GM12865 (cell line): ENCODE measurements around the gene TRIML2.

ENCODE experiments used
- DNase-seq: peaks from one replicate; pipeline ENCODE4 v3.0.0; 2010; ENCODE audit warnings: low read depth
- H3K4me3 ChIP-seq: 2 replicates; pipeline ENCODE4 v1.5.1; 2011; ENCODE audit warnings: mild to moderate bottlenecking, low read depth, low read length, control low read depth
- CTCF ChIP-seq: IDR thresholded peaks from 2 replicates; pipeline ENCODE4 v1.5.1; 2011; ENCODE audit warnings: low read length, control low read depth, low read depth, inconsistent platforms; ENCODE audit not compliant: insufficient read depth; ENCODE audit errors: missing control alignments

TRIML2 gene

GRCh38 chr4:188110036-188110435, 633 bp upstream of the TRIML2 start:
- TF ChIP-seq CTCF, result no peak
- no peak for DNase-seq
- no peak overlapping the region for H3K4me3 ChIP-seq

DNA sequence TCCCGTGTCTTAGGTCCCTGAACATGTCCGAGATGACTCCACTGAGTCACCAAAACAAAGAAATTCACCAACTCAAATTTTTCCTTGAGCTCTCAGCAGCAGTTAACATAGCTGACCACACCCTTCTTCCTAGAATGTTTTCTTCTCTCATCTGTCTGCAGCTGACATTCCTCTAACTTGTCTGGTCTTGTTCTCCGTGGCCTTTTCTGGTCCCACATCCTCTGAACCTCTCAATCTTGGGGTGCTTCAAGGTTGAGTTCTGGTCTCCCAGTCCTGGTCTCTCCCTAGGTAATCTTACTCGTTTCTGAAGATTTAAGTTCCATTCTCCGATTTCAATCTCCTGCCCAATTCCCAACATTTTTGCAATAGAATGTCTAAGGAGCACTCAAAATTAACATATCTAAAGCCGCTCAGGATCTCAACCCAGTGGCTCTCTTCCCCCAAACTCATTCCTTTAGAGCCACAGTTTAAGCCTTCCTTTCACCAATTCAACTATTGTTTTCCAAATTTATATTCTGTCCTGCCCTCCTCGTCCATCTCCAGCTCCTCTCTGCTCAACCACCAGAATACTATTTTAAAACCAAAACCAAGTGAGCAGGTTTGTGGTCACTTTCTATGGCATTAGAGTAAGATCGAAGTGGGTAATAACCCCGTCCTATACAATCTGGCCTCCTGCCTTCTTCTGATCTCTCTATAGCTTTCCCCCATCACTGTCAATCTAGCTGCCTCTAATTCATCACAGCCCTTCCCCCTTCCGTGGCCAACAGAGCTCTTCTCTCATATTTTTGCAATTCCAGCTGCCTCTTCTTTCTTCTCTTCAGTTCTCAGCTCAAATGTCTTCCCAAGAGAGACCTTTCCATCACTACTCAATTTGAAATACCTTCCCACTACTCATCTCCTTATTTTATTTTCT, 1.2 kb downstream of the TRIML2 start:
- no peak for DNase-seq
- no peak overlapping the region for H3K4me3 ChIP-seq
- TF ChIP-seq CTCF, result no peak

GRCh38 chr4:188106454-188106853, 2.9 kb downstream of the TRIML2 start:
- DNase-seq, result no peak
- TF ChIP-seq CTCF, result no peak

GRCh38 chr4:188092824-188093223, 16.6 kb downstream of the TRIML2 start:
- DNase-seq, result no peak
- H3K4me3 ChIP-seq, result no peak overlapping the region
- TF ChIP-seq CTCF, result no peak

More at GRCh38 chr4:188106454-188106853, 2.9 kb downstream of the TRIML2 start:
- H3K4me3 ChIP-seq, result no peak overlapping the region

DNA sequence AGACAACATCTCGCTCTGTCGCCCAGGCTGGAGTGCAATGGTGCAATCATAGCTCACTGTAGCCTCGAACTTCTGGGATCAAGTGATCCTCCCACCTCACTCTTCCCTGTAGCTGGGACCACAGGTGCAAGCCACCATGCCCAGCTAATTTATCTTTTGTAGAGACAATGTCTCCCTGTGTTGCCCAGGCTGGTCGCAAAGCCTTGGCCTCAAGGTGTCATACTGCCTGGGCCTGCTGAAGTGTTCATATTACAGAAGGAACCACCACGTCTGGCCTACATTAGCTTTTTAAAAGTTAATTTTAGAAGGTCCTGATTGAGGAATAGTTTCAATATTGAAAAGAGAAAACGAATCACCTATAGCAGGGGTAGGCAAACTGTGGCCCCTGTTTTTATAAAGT, 22.5 kb downstream of the TRIML2 start:
- no peak for TF ChIP-seq CTCF
- DNase-seq, result no peak
- H3K4me3 ChIP-seq, result no peak overlapping the region

DNA sequence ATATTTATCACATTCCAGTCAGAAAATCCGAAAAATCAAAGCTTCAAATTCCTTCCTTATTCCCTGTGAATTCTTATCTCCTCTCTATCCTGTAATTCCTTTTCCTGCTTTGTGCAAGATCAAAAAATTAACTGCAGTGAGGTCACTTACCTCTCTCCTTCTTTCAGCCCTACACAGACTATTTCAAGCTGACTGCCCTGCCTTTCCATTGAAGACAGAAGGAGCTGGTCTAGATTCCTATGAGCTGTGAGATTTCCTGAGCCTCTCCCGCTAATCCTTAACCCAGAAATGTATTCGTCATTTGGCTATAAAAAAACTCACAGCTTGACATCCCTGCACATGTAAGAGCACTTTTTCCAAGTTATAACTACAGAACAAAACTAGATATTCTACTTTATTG, 26.6 kb downstream of the TRIML2 start:
- TF ChIP-seq CTCF, result no peak
- DNase-seq, result no peak
- no peak overlapping the region for H3K4me3 ChIP-seq

- no peak overlapping the region for H3K4me3 ChIP-seq
- no peak for DNase-seq
- TF ChIP-seq CTCF, result no peak
Measured at GRCh38 chr4:188078116-188078515, 31.3 kb downstream of the TRIML2 start.
